Gastroesophageal sphincter (tissue), 4 donors: ENCODE data around the gene SOHLH1. TPM values are rescaled to one million over a fixed set of nuclear protein-coding genes. Genes with fewer than 3 reads are reported as not detected.

Experiments
- ATAC-seq: fragments of 150-250 bp; one replicate; pipeline ENCODE4 v1.9.1; 2016; ENCODE audit warnings: mild to moderate bottlenecking, moderate library complexity
- H3K27ac ChIP-seq, 4 donors: fragments of 200-600 bp; sonication (generic) in 3 of 4; 1 replicate in 3 of 4; 2 replicates in 1 of 4; pipeline ENCODE4 v1.5.1; 2016 to 2019
- H3K27me3 ChIP-seq: fragments of 200-600 bp; sonication (generic); one replicate; pipeline ENCODE4 v1.5.1; 2019
- H3K36me3 ChIP-seq, 2 donors: fragments of 200-600 bp; sonication (generic); one replicate each; pipeline ENCODE4 v1.5.1; 2019; ENCODE audit warnings: control low read depth in 1 of 2
- H3K4me1 ChIP-seq, 3 donors: fragments of 200-600 bp; sonication (generic); 1 replicate in 2 of 3; 2 replicates in 1 of 3; pipeline ENCODE4 v1.5.1; 2016 to 2019; ENCODE audit warnings: control low read depth in 2 of 3
- H3K4me3 ChIP-seq, 2 donors: fragments of 200-600 bp; sonication (generic); one replicate each; pipeline ENCODE4 v1.5.1; 2019; ENCODE audit warnings: mild to moderate bottlenecking in 1 of 2, moderate library complexity in 1 of 2
- H3K9me3 ChIP-seq, 3 donors: fragments of 200-600 bp; sonication (generic); one replicate each; pipeline ENCODE4 v1.5.1; 2017 to 2019; ENCODE audit warnings: control low read depth in 2 of 3
- CTCF ChIP-seq, 4 experiments: fragments of 200-600 bp in 2 of 4; fragments of 450-650 bp in 2 of 4; sonication (generic) in 1 of 4; IDR thresholded peaks; one replicate each; pipeline ENCODE4 v1.5.1; 2017 to 2019; ENCODE audit warnings: antibody characterized with exemption in 4 of 4, mild to moderate bottlenecking in 2 of 4, moderate library complexity in 2 of 4
- EP300 ChIP-seq: sonication (generic); formaldehyde crosslinking; IDR thresholded peaks from one replicate; pipeline ENCODE4 v1.6.1; 2017; ENCODE audit warnings: antibody characterized with exemption, mild to moderate bottlenecking
- POLR2A ChIP-seq, 2 donors: fragments of 450-650 bp; IDR thresholded peaks; one replicate each; pipeline ENCODE4 v1.6.1; 2017; ENCODE audit warnings: antibody characterized with exemption in 2 of 2, mild to moderate bottlenecking in 2 of 2, moderate library complexity in 1 of 2
- POLR2AphosphoS5 ChIP-seq: sonication (generic); formaldehyde crosslinking; IDR thresholded peaks from one replicate; pipeline ENCODE4 v1.6.1; 2017; ENCODE audit warnings: antibody characterized with exemption
- WGBS, 2 donors: methylation state at CpG; one replicate each; pipeline ENCODE4 v1.1.5; 2018; ENCODE audit warnings: low coverage in 1 of 2; 5-methylcytosine and 5-hydroxymethylcytosine counted together
- total RNA-seq, 4 donors: library from RNA; depleted of rRNA; stranded (reverse); fragments of >200 nt; gene quantifications; one replicate each; pipeline ENCODE4 v1.1.0, GENCODE V29; 2016

The SOHLH1 gene
- total RNA-seq, 4 donors from 2014 or later: not detected

GRCh38 chr9:135659252-135659651, 40.0 kb downstream of the SOHLH1 start:
- no peaks in the 10 kb centered on the region for H3K4me1 ChIP-seq
- TF ChIP-seq EP300 (no peak), POLR2AphosphoS5 (no peak), CTCF (IDR thresholded peaks at IDR 0.05) (no peak), POLR2A (IDR thresholded peaks at IDR 0.05) (no peak)
- WGBS, 2 donors: 75 to 89% methylated on average over 6 to 9 of the region's 13 CpGs

GRCh38 chr9:135657416-135657815, 41.9 kb downstream of the SOHLH1 start:
- H3K36me3 ChIP-seq: no peaks in the 10 kb centered on the region
- 68 to 79% methylated on average over 7 to 9 of the region's 15 CpGs for WGBS, 2 donors
- no peaks in the 10 kb centered on the region for H3K4me1 ChIP-seq
- peaks cover 23% of the 10 kb centered on the region for H3K27me3 ChIP-seq
- no peak overlapping the region for H3K4me3 ChIP-seq
- no peak for TF ChIP-seq POLR2A (IDR thresholded peaks at IDR 0.05)
- TF ChIP-seq POLR2AphosphoS5: no peak
- no peak for TF ChIP-seq EP300
- TF ChIP-seq CTCF (IDR thresholded peaks at IDR 0.05): no peak
- H3K27ac ChIP-seq: no peak overlapping the region
- no peak for ATAC-seq
- H3K9me3 ChIP-seq: no peaks in the 10 kb centered on the region

More at GRCh38 chr9:135659252-135659651, 40.0 kb downstream of the SOHLH1 start:
- Histone ChIP-seq H3K9me3 (no peaks in the 10 kb centered on the region), H3K27me3 (peaks cover 39% of the 10 kb centered on the region), H3K36me3 (no peaks in the 10 kb centered on the region), H3K27ac (no peak overlapping the region), H3K4me3 (no peak overlapping the region)
- ATAC-seq: no peak

GRCh38 chr9:135655317-135655716, 44.0 kb downstream of the SOHLH1 start:
- Histone ChIP-seq H3K4me3 (no peak overlapping the region), H3K27ac (no peak overlapping the region), H3K36me3 (no peaks in the 10 kb centered on the region), H3K4me1 (no peaks in the 10 kb centered on the region), H3K9me3 (no peaks in the 10 kb centered on the region), H3K27me3 (peaks cover 21% of the 10 kb centered on the region)
- no peak for TF ChIP-seq POLR2A (IDR thresholded peaks at IDR 0.05)
- TF ChIP-seq POLR2AphosphoS5: no peak
- TF ChIP-seq CTCF (IDR thresholded peaks at IDR 0.05): no peak
- no peak for TF ChIP-seq EP300
- ATAC-seq: no peak
- WGBS, 2 donors: no CpG with 5 or more reads among the region's 8 CpGs

- H3K36me3 ChIP-seq: no peaks in the 10 kb centered on the region
- no peak overlapping the region for H3K4me3 ChIP-seq
- H3K27ac ChIP-seq: no peak overlapping the region
- no peak for TF ChIP-seq CTCF (IDR thresholded peaks at IDR 0.05)
- TF ChIP-seq EP300: no peak
- TF ChIP-seq POLR2A (IDR thresholded peaks at IDR 0.05): no peak
- TF ChIP-seq POLR2AphosphoS5: no peak
- 91 to 93% methylated on average over 12 to 17 of the region's 17 CpGs for WGBS, 2 donors
- H3K4me1 ChIP-seq: no peaks in the 10 kb centered on the region
- peaks cover 13% of the 10 kb centered on the region for H3K27me3 ChIP-seq
- no peak for ATAC-seq
- peaks cover 0 to 39% (median 0%) of the 10 kb centered on the region in 3 donors for H3K9me3 ChIP-seq
Measured at GRCh38 chr9:135650408-135650807, 48.9 kb downstream of the SOHLH1 start.

GRCh38 chr9:135649508-135649907, 49.8 kb downstream of the SOHLH1 start:
- ATAC-seq: no peak
- no peaks in the 10 kb centered on the region for H3K36me3 ChIP-seq
- no peak overlapping the region for H3K27ac ChIP-seq
- peaks cover 9% of the 10 kb centered on the region for H3K27me3 ChIP-seq
- 63 to 82% methylated on average over 2 of the region's 2 CpGs for WGBS, 2 donors
- no peaks in the 10 kb centered on the region for H3K4me1 ChIP-seq
- TF ChIP-seq POLR2AphosphoS5 (no peak), CTCF (IDR thresholded peaks at IDR 0.05) (no peak), POLR2A (IDR thresholded peaks at IDR 0.05) (no peak), EP300 (no peak)
- peaks cover 0 to 48% (median 0%) of the 10 kb centered on the region in 3 donors for H3K9me3 ChIP-seq
- no peak overlapping the region for H3K4me3 ChIP-seq
